T-helper 1 cell treated with Interleukin-12 subunit alpha and Interleukin-12 subunit beta and Interleukin-4 antibody, amounts not matched to agents 30 ng/mL and 1 ng/mL, for 36 hours (primary cell): ENCODE results near the gene ZZZ3. TPM values are rescaled to one million over a fixed set of nuclear protein-coding genes. Genes with fewer than 3 reads are reported as not detected.

Source experiments
- total RNA-seq: library from RNA; stranded (reverse); gene quantifications from 2 replicates; pipeline ENCODE4 v1.2.3, GENCODE V29; 2022

Gene ZZZ3
- total RNA-seq, 1 donor from 2014 or later, result 43.5 TPM

Other genes starting within 250 kb of the ZZZ3 start
- gene USP33, start 77.2 kb upstream of the ZZZ3 start, total RNA-seq, result 55.1 and 64.2 TPM in 2 replicates
- gene MIGA1, start 97.0 kb upstream of the ZZZ3 start, total RNA-seq, result 10.2 and 11.8 TPM in 2 replicates
- gene NEXN, start 206.0 kb upstream of the ZZZ3 start, total RNA-seq, result 0.73 and 1.3 TPM in 2 replicates